Coronary artery (tissue), 2 donors: ENCODE results near the gene GNPTAB.

Experiments
- DNase-seq: peaks from one replicate; pipeline ENCODE4 v3.0.0-alpha.2; 2017; ENCODE audit warnings: low spot score
- H3K27ac ChIP-seq, 2 donors: fragments of 200-600 bp; sonication (generic); one replicate each; pipeline ENCODE4 v1.5.1; 2016 to 2019
- H3K4me3 ChIP-seq: fragments of 200-600 bp; sonication (generic); 2 replicates; pipeline ENCODE4 v1.5.1; 2016; ENCODE audit warnings: mild to moderate bottlenecking, moderate library complexity
- TF ChIP-seq, protein P1 (sequence below): fragments of 200-600 bp; sonication (generic); IDR thresholded peaks from one replicate; pipeline ENCODE4 v1.5.1; 2019; ENCODE audit warnings: antibody characterized with exemption

Gene GNPTAB

DNA sequence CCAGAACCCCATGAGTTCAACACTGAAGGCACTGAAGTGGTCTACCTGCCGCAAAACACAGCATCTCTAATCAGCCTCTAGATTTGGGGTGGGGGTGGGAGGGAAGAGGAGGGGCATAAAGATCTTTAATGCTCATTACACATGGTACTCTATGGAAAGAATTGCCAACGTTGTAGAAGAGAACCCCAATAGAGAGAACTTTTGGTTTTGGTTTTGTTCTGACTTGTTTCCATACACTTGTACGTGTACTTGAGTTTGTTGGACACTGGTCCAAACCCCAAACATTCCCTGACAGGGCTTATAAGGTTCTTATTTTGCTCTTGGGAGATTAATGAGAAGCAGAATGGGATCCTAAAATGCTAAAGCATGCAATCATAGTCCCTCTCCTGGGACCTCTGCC is 31.0 kb downstream of the GNPTAB start:
- no peak overlapping the region for H3K4me3 ChIP-seq
- H3K27ac ChIP-seq, result no peak overlapping the region
- TF ChIP-seq, protein P1, sequence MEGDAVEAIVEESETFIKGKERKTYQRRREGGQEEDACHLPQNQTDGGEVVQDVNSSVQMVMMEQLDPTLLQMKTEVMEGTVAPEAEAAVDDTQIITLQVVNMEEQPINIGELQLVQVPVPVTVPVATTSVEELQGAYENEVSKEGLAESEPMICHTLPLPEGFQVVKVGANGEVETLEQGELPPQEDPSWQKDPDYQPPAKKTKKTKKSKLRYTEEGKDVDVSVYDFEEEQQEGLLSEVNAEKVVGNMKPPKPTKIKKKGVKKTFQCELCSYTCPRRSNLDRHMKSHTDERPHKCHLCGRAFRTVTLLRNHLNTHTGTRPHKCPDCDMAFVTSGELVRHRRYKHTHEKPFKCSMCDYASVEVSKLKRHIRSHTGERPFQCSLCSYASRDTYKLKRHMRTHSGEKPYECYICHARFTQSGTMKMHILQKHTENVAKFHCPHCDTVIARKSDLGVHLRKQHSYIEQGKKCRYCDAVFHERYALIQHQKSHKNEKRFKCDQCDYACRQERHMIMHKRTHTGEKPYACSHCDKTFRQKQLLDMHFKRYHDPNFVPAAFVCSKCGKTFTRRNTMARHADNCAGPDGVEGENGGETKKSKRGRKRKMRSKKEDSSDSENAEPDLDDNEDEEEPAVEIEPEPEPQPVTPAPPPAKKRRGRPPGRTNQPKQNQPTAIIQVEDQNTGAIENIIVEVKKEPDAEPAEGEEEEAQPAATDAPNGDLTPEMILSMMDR, result no peak
- no peak for DNase-seq

GRCh38 chr12:101795786-101796185 is 35.0 kb downstream of the GNPTAB start:
- DNase-seq, result no peak
- no peak overlapping the region for H3K4me3 ChIP-seq
- H3K27ac ChIP-seq, result no peak overlapping the region
- TF ChIP-seq, protein P1, result no peak

- Histone ChIP-seq H3K4me3 (no peak overlapping the region), H3K27ac (no peak overlapping the region)
- DNase-seq, result no peak
- TF ChIP-seq, protein P1, result no peak
Observed at GRCh38 chr12:101795013-101795412, 35.7 kb downstream of the GNPTAB start.

DNA sequence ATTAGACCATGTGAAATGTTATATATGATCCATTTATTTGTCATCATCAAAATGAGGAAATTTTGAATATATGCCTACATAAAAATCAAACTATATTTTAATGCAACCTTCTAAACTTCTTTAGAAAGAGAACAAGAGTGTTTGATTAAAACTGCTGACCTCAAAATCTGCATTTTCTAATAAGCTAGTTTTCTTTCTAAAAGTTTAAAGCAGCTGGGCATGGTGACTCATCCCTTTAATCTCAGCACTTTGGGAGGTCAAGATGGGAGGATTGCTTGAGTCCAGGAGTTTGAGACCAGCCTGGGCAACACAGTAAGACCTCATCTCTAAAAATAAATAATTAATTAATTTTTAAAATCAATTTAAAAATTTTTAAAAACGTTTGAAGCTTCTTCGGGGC is 36.2 kb downstream of the GNPTAB start:
- TF ChIP-seq, protein P1, result no peak
- DNase-seq, result no peak
- Histone ChIP-seq H3K4me3 (no peak overlapping the region), H3K27ac (no peak overlapping the region)

DNA sequence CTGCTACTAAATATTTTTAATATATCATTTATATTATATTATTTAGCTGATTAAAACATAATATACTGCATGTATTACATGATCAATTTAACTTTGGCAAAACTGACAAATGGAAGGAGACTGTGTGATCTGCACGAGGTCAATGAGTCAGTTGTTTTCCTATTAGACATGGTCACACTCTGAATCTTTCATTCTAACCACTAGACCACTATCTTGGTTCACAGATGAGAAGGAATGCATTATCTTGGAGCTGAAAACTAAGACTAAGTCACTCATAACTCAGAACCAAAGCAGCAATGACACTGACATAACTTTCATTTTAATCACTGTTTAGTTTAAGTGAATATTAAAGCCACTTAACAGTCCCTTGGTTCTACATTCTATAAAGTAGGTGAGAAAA is 37.4 kb downstream of the GNPTAB start:
- no peak overlapping the region for H3K27ac ChIP-seq
- TF ChIP-seq, protein P1, result no peak
- H3K4me3 ChIP-seq, result no peak overlapping the region
- DNase-seq, result no peak

- no peak overlapping the region for H3K27ac ChIP-seq
Observed at GRCh38 chr12:101792046-101792931, 38.5 kb downstream of the GNPTAB start.

More at GRCh38 chr12:101792046-101792931, 38.5 kb downstream of the GNPTAB start:
- no peak for DNase-seq
- no peak overlapping the region for H3K4me3 ChIP-seq
- TF ChIP-seq, protein P1, result no peak
